ENCODE results near the gene ZSWIM6.

Gene ZSWIM6

DNA sequence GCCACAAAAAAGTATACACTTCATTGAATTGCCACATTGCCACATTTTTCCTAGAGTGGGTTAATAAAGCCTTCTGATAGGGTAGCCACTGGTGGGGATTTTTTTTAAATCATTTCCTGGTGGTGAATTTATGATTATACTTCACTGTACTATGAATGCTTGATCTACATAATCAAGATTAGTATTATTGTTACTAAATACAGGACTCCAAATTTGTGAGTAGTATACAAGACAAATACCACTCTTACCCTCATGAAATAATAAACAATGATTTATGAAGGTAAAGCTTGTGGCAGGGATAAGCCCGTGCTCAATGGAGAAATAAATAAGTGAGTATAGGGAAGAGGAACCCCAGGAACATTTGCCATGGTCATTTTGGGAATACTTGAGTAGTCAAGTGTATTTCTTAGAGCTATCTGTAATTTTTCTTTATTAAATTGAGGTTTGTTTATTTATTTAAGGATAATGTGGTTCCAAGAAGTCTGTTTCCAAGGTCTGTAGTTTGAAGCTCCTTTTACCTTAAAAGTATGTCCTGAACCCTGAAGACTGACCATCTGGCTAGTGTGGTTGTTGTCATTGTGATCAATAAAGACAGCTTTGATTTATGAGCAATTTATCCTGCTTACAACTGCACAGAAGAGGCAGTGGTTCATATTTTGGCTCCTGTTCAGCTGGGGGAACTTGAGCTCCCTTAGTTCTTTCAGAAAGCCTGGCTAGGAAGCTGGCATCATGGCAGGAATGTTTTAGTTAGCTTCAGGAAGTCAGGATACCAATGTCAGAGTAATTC, 118.6 kb downstream of the ZSWIM6 start:
- DNase-seq, result no peak

DNA sequence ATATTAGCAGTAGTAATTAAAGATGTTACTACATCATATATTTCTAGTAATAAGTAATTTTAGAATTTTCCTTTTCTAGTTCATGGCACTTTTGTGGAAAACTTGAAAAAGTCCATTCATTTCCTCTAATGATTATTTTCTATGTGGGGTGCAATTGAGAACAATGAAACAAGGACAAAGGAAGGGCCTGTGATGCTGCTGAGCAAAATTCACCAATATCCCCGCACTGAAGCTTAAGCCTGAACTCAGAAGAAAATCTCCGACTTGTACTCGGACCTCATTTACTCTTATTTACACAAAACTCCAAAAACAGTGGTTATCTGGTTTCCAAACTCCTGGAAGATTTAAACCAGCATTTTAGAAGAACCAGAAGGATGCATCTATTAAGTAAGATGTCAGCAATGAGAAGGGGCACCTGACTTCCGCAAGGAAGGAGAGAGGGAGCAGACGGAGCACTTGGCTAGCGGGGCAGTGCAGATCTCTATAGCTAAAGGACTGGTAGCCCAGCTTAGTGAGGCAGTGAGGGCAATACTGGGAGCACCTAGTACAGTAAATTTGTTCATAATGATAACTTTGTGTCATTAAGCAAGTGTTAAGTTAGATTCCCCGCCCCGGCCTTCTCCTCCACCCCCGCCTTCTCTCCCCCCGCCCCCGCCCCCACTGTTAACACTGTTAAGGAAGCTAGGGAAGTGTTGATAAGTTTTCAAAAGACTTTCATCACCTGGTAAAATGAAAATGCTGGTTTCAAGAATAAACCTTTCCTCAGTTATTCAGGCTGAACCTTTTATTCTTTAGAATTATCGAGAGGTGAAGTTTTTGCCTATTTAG, 123.3 kb downstream of the ZSWIM6 start:
- no peak for DNase-seq

DNA sequence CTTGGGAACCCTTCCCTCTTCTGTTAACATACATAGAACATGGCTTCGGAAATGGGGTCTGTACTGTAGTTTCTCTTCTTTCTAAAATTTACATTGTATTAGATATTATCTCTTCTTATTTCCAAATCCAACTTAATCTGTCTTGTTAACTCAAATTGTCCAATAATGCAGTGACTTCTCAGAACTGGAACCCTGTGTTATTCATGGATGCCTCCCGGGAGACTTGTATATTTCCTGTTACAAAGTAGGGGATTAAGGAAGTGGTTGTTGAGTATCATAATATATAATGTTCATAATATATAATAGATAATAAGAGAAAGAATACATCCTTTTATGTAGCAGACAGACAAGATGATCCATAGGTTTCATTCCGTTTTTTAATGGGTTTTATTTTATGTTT, 128.4 kb downstream of the ZSWIM6 start:
- no peak for DNase-seq

DNA sequence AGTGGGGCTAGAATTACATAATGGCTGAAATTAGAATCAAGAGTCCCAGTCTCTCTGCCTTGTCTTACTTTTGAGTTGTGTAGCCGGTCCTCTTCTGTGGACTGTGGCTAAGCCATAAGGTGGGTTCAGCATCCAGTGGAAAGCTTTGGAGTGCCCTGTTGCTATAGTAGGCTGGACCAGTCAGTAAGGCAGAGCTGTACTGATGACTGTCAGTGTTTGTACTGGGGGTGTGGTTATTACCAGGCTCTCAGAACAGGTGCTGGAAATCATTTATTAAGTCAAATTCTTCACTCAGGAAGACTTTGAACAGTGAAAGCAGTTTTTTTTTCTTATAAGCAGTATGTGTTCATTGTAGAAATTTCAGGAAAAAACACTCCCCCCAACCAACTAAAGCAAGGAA, 129.4 kb downstream of the ZSWIM6 start:
- DNase-seq, result no peak

DNA sequence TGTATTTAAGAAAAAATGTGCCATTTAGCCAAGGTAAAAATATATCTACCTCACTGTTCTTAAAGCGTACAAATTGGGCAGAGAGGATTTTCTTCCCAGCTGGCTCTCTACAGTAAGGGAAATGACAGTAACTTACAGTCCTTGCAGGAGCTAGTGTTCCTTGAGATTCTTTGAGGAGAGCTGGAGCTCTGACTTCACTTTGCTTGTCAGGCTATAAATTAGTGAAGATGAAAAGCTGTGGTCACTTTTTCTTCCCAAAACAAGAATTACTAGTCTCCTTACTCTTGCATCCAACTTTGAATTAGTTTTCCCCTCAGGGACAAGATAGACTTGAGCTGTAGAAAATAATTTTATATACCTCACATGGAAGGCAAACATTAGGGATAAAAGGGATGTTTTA, 129.9 kb downstream of the ZSWIM6 start:
- no peak for DNase-seq

DNA sequence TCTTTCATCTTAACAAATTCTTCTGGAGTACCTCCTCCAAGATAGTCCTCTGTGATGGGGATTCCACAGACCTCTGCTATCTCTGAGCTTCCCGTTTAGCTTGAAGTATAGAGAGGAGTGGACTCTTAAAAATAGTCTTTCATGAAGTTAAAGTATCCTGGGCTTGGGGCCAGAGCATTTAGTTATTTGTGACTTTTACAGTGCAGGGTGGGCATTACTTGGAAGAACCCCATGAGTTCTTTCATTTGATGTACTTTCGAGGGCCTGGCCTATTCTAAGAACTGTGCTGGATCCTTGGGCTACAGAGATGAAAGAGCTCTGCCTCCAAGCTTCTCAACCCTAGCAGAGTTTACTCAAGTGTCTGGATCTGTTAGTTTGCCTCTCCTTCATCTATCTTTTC, 131.5 kb downstream of the ZSWIM6 start:
- DNase-seq, result no peak

DNA sequence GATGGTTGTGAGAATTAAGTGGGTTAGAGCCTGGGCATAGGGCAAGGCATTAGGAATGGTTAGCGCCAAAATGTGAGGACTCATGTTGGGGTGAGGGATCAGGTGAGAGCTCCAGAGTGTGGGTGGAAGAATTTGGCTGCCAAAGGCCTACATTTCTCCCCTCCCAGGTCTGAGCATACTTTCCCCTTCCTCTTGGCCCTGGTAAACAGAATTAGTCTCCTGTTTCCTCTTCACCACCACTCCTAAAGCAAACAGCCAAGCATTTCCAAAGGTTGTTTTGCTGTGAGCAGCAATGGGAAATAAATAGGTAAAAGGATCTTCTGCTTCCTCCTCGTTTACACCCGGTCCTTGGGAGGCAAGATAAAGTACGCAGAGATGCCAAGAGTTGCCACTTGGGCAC, 132.5 kb downstream of the ZSWIM6 start:
- DNase-seq, result no peak

DNA sequence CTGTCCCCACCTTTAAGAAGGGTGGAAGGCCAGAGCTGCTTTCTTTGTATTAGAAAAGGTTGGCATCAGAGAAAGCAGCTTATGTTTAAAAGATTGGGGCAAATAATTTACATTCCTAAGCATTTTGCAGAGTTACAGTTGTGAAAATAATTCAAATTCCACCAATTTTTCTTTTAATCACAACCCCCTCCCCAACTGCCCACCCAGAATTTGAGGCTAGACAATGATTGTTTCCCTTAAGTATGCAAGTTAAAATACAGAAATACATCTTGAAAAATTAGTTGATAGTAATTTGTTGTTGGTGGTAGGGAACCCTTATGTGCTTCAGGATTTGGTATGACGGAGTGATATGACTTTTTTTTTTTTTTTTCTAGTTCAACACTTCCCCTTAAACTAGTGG, 133.0 kb downstream of the ZSWIM6 start:
- no peak for DNase-seq

DNA sequence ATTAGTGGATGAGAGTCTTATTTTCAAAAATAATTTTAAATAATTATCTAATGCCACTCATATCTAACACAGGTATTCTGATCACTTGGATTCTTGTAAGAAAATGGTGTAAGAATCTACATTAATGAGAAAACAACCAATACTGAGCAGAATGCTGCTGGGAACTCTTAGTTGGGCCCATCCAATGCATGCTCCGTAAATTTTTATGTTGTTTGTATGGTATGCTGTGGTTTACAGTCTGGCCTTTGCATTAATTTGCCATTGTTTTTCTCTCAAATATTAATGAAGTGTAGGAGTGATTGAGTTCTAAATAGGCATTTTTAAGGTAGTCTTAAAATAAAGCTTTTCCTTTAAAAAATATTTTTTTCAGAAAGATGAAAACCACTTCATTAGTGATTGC, 133.4 kb downstream of the ZSWIM6 start:
- DNase-seq, result no peak

DNA sequence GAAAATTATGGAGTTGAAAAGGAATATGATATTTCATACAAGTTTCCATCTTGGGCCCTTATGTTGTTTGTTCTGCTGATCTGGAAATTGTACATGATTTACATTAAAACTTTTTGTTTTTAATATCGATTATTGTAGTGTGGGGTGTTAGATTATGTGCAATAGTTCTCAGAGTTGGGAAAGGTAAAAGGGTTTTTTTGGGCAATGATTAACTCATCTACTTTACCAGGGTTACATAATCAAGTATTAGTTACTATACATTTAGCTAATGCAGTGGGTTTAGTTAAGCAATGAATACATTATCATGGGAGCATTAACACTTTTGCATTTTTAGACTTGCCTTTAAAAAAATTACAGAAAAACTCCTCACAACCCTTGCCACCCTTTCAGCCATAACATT, 134.0 kb downstream of the ZSWIM6 start:
- no peak for DNase-seq

DNA sequence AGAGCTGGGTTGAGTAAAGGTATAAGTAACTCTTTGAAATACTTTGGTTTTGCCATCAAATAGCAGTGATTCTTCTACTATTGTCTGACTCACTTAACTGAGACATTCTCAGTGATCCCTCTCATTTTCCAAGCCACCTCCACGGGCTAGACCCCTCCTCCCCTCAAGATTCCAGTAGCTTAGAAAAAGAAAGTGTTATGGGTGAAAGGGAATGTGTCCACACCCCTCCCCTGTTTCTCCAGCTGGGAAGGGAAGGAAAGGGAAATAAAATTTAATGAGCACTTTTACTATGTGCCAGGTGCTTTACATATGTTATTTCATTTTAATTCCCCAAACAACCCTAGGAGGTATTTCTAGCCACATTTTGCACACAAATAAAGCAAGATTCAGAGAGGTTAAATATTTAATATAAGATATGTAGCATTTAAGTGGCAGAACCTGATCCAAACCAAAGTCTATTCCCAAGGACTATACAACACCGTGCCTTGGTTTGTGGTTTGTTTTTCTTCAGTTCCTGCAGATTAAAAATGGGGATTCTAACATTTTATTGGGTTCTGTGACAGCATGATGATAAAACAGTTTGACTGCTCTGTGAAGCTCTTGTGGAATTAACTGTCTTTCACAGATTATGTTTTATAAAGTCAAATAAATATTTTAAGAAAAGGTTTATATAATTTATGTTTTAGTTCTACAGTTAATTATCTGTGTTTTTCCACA, 135.9 kb downstream of the ZSWIM6 start:
- no peak for DNase-seq

DNA sequence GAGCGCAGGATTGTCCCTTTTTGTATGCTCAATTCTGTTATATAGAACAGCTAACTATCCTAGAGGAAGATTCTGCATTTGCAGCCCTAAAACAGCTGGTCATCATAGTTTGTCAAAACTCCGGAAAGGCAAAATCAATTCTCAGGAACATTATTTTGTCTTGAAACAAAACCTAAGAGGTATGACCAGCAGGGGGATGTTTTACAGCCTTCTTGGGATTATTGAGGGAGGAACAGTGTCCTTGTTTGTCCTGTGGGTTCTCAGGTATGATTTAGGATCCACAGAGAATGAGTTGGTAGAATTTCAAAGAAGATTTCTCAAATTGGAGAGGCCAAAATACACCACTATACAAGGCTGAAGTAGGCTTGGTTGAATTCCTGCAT, 136.4 kb downstream of the ZSWIM6 start:
- DNase-seq, result no peak

DNA sequence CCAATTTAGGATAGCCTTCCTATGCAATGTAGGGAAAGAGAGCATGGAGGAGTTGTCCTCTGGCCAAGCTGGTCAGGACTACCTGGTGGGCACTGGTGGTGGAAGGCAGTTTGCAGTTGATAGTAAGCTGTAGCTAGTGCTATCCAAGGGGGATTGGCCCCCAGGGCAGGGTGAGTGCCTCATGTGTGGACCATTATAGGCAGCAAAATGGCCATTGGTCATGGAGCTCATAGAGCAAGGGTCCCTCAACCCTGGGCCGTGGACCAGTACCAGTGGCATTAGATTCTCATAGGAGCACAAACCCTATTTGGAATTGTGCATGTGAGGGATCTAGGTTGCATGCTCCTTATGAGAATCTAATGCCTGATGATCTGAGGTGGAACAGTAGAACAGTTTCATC, 139.3 kb downstream of the ZSWIM6 start:
- DNase-seq, result no peak

DNA sequence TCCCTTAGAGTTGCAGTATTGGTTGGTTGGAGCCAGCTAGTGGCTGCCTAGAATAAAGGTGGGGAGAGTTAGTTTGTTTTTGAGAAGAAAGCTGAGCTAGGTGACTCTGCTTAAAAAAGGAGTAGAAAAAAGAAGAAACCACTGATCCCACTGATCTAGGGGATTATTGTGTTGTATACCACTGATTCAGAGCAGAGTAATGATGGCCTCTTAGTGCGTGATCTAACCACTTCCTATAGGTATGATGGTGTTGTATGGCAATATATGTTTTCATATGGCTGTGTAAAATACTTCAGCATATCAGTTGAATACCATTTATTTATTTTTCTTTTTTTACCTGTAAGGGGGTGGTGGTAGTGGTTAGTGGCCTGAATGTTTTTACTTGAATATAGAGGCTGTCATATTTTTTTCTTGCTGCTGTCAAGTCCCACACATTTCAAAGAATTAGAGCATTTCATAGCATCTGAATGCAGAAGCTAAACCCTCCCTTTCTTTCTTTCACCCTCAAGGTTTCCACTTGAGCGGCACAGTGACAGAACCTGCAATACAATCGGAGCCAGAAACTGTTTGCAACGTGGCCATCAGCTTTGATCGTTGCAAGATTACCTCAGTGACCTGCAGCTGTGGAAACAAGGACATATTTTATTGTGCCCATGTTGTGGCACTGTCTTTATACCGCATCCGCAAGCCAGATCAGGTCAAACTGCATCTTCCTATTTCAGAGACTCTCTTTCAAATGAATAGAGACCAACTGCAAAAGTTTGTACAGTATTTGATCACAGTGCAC, 140.3 kb downstream of the ZSWIM6 start:
- no peak for DNase-seq

DNA sequence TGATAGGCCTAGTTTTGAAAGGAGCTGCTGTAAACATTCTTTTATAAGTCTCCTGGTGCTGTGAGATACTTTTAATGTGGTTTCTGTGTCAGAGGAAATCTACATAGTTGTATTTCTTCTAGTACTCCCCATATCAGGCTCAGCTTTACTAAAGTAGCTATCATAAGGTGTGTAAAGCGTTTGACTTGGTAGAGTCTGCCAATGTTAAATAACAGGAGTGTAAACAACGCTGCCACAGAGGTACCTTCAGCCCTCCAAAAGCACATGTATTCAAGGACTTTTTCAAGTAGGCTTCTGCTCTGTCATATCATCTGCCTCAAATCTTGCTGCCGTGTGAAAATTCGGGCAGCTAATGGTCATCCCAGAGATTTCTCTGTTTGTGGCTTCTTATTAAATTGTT, 142.7 kb downstream of the ZSWIM6 start:
- no peak for DNase-seq

DNA sequence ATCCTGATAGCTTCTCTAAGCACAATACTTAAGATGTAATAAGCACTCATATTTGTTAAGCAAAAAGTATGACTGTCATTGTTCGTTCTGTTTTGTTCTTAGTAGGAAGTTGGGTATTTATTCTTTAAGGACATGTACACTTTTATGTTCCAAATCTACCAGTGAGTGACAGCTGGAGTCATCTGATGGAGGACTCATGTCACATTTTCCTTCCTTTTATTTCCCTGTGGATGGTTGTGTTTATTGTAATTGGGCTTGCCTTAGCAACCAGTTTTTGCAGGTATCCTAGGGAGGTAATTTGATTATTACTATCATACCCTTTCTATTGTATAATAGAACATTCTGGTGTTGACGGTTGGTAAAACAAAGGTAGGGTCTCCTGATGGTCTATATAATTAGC, 145.7 kb downstream of the ZSWIM6 start:
- no peak for DNase-seq

DNA sequence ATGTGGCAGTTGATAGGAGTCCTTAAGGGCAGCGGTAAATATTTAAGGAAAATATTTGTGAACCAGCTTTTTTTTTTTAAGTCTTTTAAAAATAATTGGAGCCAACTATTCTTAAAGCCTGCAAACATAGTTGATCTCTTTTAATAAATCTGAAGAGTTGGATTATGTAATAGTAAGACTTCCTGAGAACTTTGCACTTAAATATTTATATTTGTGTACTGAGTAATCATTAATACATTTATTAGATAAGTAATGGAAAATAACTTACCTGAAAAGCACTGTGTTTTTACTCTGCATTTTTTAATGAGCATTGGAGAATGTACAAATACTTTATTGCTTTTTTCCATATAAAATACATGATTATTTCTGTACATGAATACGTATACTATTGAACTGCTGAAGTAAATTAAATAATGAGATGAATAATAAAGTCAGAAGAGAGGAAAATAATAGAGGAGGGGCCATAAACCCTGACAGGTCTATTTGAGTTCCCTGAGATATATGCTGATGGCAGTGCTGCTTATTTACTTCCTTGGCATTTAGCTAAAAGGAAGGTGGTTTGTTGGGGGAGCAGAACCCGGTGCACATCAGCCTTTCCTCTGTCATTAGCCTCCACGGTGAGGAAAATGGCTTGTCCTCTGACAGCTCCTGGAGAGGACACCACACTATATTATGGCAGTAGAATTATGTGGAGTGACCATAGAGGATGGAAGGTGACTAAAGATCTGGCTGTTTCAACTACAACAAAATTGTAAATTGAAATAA, 148.0 kb downstream of the ZSWIM6 start:
- DNase-seq, result no peak

DNA sequence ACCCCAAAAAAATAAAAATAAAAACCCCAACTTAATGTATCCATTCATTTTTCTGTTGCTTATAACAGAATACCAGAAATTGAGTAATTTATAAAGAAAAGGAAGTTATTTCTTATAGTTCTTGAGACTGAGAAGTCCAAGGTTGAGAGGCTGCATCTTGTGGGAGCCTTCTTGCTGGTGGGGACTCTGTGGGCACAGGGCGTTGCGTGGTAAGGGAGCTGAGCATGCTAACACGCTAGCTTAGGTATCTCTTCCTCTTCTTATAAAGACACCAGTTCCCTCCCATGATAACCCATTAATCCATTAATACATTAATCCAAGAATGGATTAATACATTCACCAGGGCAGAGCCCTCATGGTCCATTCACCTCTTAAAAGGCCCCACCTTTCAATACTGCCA, 150.9 kb downstream of the ZSWIM6 start:
- no peak for DNase-seq

DNA sequence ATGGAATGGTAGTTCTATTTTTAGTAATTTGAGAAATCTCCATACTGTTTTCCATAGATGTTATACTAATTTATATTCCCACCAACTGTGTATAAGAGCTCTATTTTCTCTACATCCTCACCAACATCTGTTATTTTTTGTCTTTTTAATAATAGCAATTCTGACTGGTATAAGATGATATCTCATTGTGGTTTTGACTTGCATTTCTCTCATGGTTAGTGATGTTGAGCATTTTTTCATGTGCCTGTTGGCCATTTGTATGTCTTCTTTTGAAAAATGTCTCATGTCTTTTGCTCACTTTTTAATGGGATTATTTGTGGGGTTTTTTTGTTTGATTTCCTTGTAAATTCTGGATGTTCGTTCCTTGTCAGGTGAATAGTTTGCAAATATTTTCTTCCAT, 154.4 kb downstream of the ZSWIM6 start:
- DNase-seq, result no peak

DNA sequence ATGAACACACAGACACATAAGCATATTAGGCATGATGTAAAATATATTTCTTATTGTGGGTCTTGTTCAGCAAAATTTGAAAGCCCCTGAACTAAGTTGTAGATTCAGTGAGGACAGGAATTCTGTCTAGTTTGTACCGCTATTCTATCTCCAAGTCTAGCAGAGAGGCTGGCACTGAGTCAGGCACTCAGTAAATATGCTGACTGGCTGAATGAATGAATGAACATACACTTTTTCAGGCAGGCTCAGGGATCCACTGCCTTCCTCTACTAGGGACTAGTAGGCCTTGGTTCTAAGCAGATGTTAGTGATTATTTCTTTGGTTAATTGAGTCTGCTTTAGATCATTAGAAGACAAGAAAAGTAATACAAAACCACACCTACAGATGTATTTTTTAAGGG, 157.5 kb downstream of the ZSWIM6 start:
- DNase-seq, result no peak

DNA sequence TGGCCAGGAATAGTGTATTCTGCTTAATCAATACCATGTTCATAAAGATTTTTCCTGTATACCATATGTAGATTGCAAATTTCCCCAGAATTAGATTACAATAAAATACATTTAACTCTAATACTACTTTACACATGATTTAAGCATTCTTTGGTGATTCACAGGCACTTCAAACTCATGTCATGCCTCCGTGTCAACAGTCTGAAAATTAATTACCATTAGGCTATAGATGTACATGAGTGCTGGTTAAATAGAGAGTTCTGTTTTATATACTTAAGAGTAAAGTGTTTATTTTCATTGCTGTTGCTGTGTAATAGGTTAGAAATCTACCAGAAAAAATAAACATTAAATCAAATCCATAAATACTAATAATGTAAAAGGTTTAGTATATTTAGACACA, 159.8 kb downstream of the ZSWIM6 start:
- no peak for DNase-seq

DNA sequence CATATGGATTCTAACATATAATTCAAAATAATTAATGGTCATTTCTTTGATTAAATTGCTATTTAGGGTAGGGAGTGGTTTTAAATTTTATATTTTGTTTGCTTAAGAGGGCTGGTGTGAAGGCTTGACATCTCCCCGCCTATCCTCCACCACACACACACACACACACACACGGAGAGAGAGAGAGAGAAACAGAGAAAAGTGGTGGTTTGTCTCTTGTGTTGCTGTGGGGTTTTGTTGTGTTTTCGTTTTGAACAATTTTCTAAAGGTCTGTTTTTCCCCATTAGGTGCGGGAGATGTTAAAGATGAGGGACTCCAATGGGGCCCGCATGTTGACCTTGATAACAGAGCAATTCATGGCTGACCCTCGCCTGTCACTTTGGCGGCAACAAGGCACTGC, 161.9 kb downstream of the ZSWIM6 start:
- DNase-seq, result no peak

Measured in retina (tissue), 1 donor.